Measurements from ENCODE around the gene FBXO17.

FBXO17 gene

DNA sequence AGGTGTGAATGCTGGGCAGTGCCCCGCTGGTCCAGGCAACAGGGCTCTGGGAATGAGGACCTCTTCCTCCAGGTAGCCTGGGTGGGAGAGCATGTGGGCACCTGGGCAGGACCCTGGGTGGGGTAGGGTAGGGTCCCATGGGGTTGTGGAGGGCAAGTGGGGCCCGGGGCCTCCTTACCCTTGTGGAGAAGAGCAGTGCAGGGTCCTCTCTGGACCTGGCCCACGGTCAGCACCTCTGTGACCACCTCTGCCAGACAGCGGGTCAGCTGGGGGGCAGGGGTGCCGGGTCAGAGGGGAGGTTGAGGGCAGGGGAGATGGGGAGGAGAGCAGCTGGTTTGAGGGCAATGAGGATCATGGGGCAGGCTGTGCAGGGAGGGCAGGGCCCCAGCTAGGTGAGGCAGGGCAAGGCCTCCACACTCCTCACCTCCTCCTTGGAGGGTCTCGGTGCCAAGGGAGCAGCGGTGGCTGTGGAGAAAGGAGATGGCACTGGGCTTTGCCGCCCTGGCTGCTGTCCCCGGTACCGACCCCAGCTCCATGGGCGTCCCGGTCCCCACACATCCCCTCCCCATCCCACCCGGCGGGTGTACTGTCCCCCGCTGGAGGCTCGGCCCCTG, 64.0 kb downstream of the FBXO17 start:
- no peak for TF ChIP-seq CTCF (IDR thresholded peaks at IDR 0.05; ENCODE audit: low read depth, low read length)
- H3K4me3 ChIP-seq (ENCODE audit: low read depth, low read length), result no peak overlapping the region

GRCh38 chr19:38910488-38910887, 65.1 kb downstream of the FBXO17 start:
- H3K4me3 ChIP-seq (ENCODE audit: low read depth, low read length), result no peak overlapping the region
- no peak for TF ChIP-seq CTCF (IDR thresholded peaks at IDR 0.05; ENCODE audit: low read depth, low read length)

DNA sequence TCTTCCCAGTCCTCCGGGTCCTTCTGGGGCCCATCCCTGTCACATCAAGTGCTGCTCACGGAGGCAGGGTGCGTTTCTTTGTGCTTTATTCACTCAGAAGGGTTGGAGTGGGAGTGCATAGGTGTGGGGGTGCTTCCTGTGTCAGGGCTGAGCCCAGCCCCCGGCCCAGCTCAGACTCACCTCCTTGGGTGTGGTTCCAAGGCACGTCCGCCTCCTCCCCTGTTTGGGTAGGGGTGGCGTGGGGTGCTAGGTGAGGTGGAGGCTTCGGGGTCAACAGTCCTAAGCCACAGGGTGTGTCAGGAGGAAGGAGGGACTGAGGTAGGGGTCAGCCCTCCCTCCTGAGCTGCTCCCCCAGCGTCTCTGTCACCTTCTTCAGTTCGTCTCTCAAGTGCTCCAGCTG, 66.6 kb downstream of the FBXO17 start:
- no peak overlapping the region for H3K4me3 ChIP-seq (ENCODE audit: low read depth, low read length)
- no peak for TF ChIP-seq CTCF (IDR thresholded peaks at IDR 0.05; ENCODE audit: low read depth, low read length)

- no peak overlapping the region for H3K4me3 ChIP-seq (ENCODE audit: low read depth, low read length)
- no peak for TF ChIP-seq CTCF (IDR thresholded peaks at IDR 0.05; ENCODE audit: low read depth, low read length)
Observed at GRCh38 chr19:38907670-38908069, 67.9 kb downstream of the FBXO17 start.

DNA sequence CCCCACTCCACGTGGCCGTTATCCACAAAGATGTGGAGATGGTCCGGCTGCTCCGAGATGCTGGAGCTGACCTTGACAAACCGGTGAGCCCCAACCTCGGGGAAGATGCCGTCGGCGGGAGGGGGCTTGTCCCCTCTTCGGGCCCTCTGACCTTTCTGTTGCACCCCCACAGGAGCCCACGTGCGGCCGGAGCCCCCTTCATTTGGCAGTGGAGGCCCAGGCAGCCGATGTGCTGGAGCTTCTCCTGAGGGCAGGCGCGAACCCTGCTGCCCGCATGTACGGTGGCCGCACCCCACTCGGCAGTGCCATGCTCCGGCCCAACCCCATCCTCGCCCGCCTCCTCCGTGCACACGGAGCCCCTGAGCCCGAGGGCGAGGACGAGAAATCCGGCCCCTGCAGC, 68.3 kb downstream of the FBXO17 start:
- no peak overlapping the region for H3K4me3 ChIP-seq (ENCODE audit: low read depth, low read length)
- TF ChIP-seq CTCF (IDR thresholded peaks at IDR 0.05; ENCODE audit: low read depth, low read length), result no peak

- H3K4me3 ChIP-seq (ENCODE audit: low read depth, low read length), result no peak overlapping the region
Observed at GRCh38 chr19:38905620-38906019, 69.9 kb downstream of the FBXO17 start.

More at GRCh38 chr19:38905620-38906019, 69.9 kb downstream of the FBXO17 start:
- no peak for TF ChIP-seq CTCF (IDR thresholded peaks at IDR 0.05; ENCODE audit: low read depth, low read length)
